OCI-LY3 (cell line): ENCODE measurements around the gene CCDC7.
"Not testable (repeated sequence)": the region's sequence is repeated elsewhere in the genome, so short reads cannot be mapped to it uniquely, and the experiment has no call there.

Experiments used
- EZH2phosphoT487 ChIP-seq: fragments of 200-600 bp; shearing (Covaris generic); IDR thresholded peaks from 2 replicates; pipeline ENCODE4 v1.6.1; 2018; ENCODE audit warnings: antibody characterized with exemption, mixed run types, low read depth
- TF ChIP-seq, protein P1 (sequence below): fragments of 200-600, 300-600 bp; sonication (generic); IDR thresholded peaks from 2 replicates; pipeline ENCODE4 v1.5.1; 2014; ENCODE audit warnings: antibody characterized with exemption, low read length, low read depth

DNA sequence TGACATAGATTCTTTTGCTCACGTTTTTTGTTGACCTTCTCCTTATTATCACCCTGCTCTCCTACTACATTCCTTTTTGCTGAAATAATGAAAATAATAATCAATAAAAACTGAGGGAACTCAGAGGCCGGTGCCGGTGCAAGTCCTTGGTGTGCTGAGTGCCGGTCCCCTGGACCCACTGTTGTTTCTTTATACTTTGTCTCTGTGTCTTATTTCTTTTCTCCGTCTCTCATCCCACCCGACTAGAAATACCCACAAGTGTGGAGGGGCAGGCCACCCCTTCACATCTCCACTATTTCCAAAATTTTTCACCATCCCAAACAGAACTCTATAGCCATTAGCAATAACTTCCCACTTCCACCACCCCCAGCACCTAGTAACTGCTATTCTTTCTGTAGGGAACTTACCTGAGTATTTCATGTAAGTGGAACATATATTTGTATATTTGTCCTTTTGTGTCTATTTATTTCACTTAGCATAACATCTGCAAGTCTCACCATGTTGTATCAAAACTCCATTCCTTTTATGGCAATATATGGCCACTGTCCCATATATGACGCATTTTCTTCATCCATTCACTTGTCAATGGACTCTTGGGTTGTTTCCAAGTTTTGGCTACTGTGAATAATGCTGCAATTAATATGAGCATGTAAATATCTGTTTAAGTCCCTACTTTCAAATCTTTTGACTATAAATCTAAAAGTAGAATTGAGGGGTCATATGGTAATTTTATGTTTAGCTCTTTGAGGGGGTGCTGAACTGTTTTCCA is 449.4 kb downstream of the CCDC7 start:
- TF ChIP-seq, protein P1, sequence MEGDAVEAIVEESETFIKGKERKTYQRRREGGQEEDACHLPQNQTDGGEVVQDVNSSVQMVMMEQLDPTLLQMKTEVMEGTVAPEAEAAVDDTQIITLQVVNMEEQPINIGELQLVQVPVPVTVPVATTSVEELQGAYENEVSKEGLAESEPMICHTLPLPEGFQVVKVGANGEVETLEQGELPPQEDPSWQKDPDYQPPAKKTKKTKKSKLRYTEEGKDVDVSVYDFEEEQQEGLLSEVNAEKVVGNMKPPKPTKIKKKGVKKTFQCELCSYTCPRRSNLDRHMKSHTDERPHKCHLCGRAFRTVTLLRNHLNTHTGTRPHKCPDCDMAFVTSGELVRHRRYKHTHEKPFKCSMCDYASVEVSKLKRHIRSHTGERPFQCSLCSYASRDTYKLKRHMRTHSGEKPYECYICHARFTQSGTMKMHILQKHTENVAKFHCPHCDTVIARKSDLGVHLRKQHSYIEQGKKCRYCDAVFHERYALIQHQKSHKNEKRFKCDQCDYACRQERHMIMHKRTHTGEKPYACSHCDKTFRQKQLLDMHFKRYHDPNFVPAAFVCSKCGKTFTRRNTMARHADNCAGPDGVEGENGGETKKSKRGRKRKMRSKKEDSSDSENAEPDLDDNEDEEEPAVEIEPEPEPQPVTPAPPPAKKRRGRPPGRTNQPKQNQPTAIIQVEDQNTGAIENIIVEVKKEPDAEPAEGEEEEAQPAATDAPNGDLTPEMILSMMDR = not testable (repeated sequence)
- TF ChIP-seq EZH2phosphoT487 = not testable (repeated sequence)
